ENCODE results near the gene PLEKHA6. TPM values are rescaled to one million over a fixed set of nuclear protein-coding genes. Genes with fewer than 3 reads are reported as not detected.

The PLEKHA6 gene
- total RNA-seq, 1 experiment from 2014 or later = 2.1 TPM

- H4K5ac ChIP-seq (ENCODE audit: insufficient read length, low read depth, low read length) = no peak overlapping the region
- no peak overlapping the region for H3K4me3 Mint-ChIP-seq
- peaks cover 35% of the 10 kb centered on the region for H3K27me3 Mint-ChIP-seq (ENCODE audit: low read depth)
- no peak overlapping the region for H3T11ph ChIP-seq (ENCODE audit: low read length)
- H2BK12ac ChIP-seq (ENCODE audit: insufficient read length, low read depth, low read length) = no peak overlapping the region
- TF ChIP-seq, protein P1, sequence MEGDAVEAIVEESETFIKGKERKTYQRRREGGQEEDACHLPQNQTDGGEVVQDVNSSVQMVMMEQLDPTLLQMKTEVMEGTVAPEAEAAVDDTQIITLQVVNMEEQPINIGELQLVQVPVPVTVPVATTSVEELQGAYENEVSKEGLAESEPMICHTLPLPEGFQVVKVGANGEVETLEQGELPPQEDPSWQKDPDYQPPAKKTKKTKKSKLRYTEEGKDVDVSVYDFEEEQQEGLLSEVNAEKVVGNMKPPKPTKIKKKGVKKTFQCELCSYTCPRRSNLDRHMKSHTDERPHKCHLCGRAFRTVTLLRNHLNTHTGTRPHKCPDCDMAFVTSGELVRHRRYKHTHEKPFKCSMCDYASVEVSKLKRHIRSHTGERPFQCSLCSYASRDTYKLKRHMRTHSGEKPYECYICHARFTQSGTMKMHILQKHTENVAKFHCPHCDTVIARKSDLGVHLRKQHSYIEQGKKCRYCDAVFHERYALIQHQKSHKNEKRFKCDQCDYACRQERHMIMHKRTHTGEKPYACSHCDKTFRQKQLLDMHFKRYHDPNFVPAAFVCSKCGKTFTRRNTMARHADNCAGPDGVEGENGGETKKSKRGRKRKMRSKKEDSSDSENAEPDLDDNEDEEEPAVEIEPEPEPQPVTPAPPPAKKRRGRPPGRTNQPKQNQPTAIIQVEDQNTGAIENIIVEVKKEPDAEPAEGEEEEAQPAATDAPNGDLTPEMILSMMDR (conservative IDR thresholded peaks at IDR 0.05) = no peak
- no CpG with 5 or more reads among the region's 10 CpGs for WGBS (ENCODE audit: extremely low coverage, insufficient read length, low lambda C conversion rate)
- no peaks in the 10 kb centered on the region for H3K27me3 ChIP-seq (ENCODE audit: insufficient read depth, low read length)
- no peaks in the 10 kb centered on the region for H3K79me1 ChIP-seq (ENCODE audit: insufficient read depth, low read depth, low read length, poor library complexity, severe bottlenecking)
- H4K8ac ChIP-seq (replicated peaks; ENCODE audit: insufficient read length, low read depth, low read length) = no peak overlapping the region
- no peak overlapping the region for H3K4me2 ChIP-seq (ENCODE audit: insufficient read depth, insufficient read length, low read length)
- H3K4ac ChIP-seq (ENCODE audit: low read depth, low read length) = no peak overlapping the region
- no peak overlapping the region for H3K18ac ChIP-seq (ENCODE audit: insufficient read length, low read depth, low read length)
- no peaks in the 10 kb centered on the region for H3K79me2 ChIP-seq (ENCODE audit: insufficient read depth, low read length)
- no peak for DNase-seq
- no peak overlapping the region for H3K27ac Mint-ChIP-seq
- no peaks in the 10 kb centered on the region for H4K20me1 ChIP-seq (ENCODE audit: control insufficient read depth, insufficient read depth, insufficient read length)
- H4K91ac ChIP-seq (ENCODE audit: insufficient read length, low read depth, low read length) = no peak overlapping the region
- no peak overlapping the region for H2AFZ ChIP-seq (ENCODE audit: low read length)
- H3K14ac ChIP-seq (ENCODE audit: insufficient read depth, low read length) = no peak overlapping the region
- H2BK120ac ChIP-seq (ENCODE audit: low read depth, low read length, poor library complexity, severe bottlenecking) = no peak overlapping the region
- H2BK20ac ChIP-seq (ENCODE audit: low read depth, low read length, poor library complexity, severe bottlenecking) = no peak overlapping the region
- no peak overlapping the region for H3K56ac ChIP-seq (ENCODE audit: insufficient read length, low read depth, low read length)
- no peak overlapping the region for H3K27ac ChIP-seq (ENCODE audit: insufficient read length, low read depth, low read length)
- no peaks in the 10 kb centered on the region for H3K9me3 ChIP-seq (ENCODE audit: control insufficient read depth, low read depth, low read length)
- H2BK5ac ChIP-seq (ENCODE audit: insufficient read length, low read length) = no peak overlapping the region
- H3K9ac ChIP-seq (ENCODE audit: extremely low read depth, insufficient read length, low read length) = no peak overlapping the region
- H3K23ac ChIP-seq (ENCODE audit: insufficient read length, low read depth, low read length) = no peak overlapping the region
- no peaks in the 10 kb centered on the region for H3K9me3 Mint-ChIP-seq
- H3K36me3 Mint-ChIP-seq (ENCODE audit: insufficient read depth in 1 of 3, low read depth in 3 of 3) = no peaks in the 10 kb centered on the region
- H2AK5ac ChIP-seq (ENCODE audit: insufficient read length, low read length) = no peak overlapping the region
- peaks cover 4 to 5% of the 10 kb centered on the region in 2 experiments for H3K4me1 Mint-ChIP-seq
- no peak overlapping the region for H2BK15ac ChIP-seq (ENCODE audit: low read depth, low read length)
- H3K23me2 ChIP-seq (ENCODE audit: insufficient read length, low read depth, low read length, poor library complexity, severe bottlenecking) = no peaks in the 10 kb centered on the region
- H3K4me1 ChIP-seq (ENCODE audit: insufficient read depth, low read length) = no peaks in the 10 kb centered on the region
Measured at GRCh38 chr1:204367956-204368355, 8.2 kb upstream of the PLEKHA6 start.
